K562 (cell line): ENCODE measurements around the gene PRMT2. TPM values are rescaled to one million over a fixed set of nuclear protein-coding genes. Genes with fewer than 3 reads are reported as not detected.
A peak's percentile ranks its signal among the peaks of the same experiment; 100 is the strongest.
"Not testable (repeated sequence)": the region's sequence is repeated elsewhere in the genome, so short reads cannot be mapped to it uniquely, and the experiment has no call there.

Source experiments
- ATAC-seq: fragments of 200-7000 bp; cut with Tn5 transposase; 3 replicates; pipeline ENCODE4 v1.9.1; 2020; ENCODE audit warnings: moderate library complexity
- BruUV-seq: library from RNA; stranded (reverse); fragments of 400-500 nt; replicated peaks from 2 replicates; lab custom pipeline; 2021; lab: Mats Ljungman, UMichigan
- CTCF ChIA-PET: fragments of 300-600 bp; formaldehyde crosslinking; extraction: SDS; loops from one replicate; lab custom pipeline; 2021; ENCODE audit warnings: low intra/inter-chr PET ratio; lab: Yijun Ruan, JAX
- POLR2A ChIA-PET: fragments of 300-600, 350-650 bp; sonication (Branson Sonifier 250); formaldehyde crosslinking; extraction: SDS; loops from one replicate; lab custom pipeline; 2021; ENCODE audit warnings: antibody characterized with exemption, inconsistent platforms; lab: Yijun Ruan, JAX
- DNase-seq, 4 experiments: peaks; one replicate each; pipeline versions ENCODE4 v3.0.0 to v3.0.0-alpha.2; 2011 to 2018; ENCODE audit warnings: low spot score in 3 of 4, mixed read lengths in 3 of 4; ENCODE audit errors: extremely low read depth in 1 of 4
- FAIRE-seq: peaks from 2 replicates; lab custom pipeline; 2011; peaks lifted over from hg19 to GRCh38; lab: Jason Lieb, UNC
- H2AFZ ChIP-seq: 2 replicates; pipeline ENCODE4 v1.6.0; 2011; ENCODE audit warnings: low read depth, low read length, control low read depth, inconsistent platforms
- H3K27ac ChIP-seq: fragments of 200-600 bp; 3 replicates; pipeline ENCODE4 v1.8.0; 2011; ENCODE audit warnings: low read depth, mild to moderate bottlenecking, control low read depth, inconsistent platforms, low read length, moderate library complexity, mixed read lengths; ENCODE audit errors: extremely low read depth
- H3K27me3 ChIP-seq, 2 experiments: fragments of 300-600 bp in 1 of 2; 2 replicates in 1 of 2; 3 replicates in 1 of 2; pipeline versions ENCODE4 v1.6.0 to v1.8.0; 2011; ENCODE audit warnings: inconsistent platforms in 2 of 2, low read length in 2 of 2, mild to moderate bottlenecking in 1 of 2, mixed read lengths in 1 of 2, moderate library complexity in 1 of 2; ENCODE audit not compliant: control insufficient read depth in 2 of 2, insufficient read depth in 2 of 2
- H3K36me3 ChIP-seq: fragments of 300-600 bp; 3 replicates; pipeline ENCODE4 v1.8.0; 2011; ENCODE audit warnings: mild to moderate bottlenecking, low read length, inconsistent platforms; ENCODE audit not compliant: control insufficient read depth, insufficient read depth
- H3K4me1 ChIP-seq, 2 experiments: fragments of 200-600 bp in 1 of 2; replicated peaks in 1 of 2; 2 replicates in 1 of 2; 3 replicates in 1 of 2; pipeline versions ENCODE4 v1.5.1 to v1.8.0; 2011; ENCODE audit warnings: inconsistent platforms in 2 of 2, low read length in 2 of 2, mild to moderate bottlenecking in 1 of 2, mixed read lengths in 1 of 2, moderate library complexity in 1 of 2; ENCODE audit not compliant: control insufficient read depth in 2 of 2, insufficient read depth in 2 of 2
- H3K4me2 ChIP-seq: 2 replicates; pipeline ENCODE4 v1.6.1; 2011; ENCODE audit warnings: low read length, control low read depth, inconsistent platforms, mixed read lengths; ENCODE audit not compliant: insufficient read depth
- H3K4me3 ChIP-seq: fragments of 200-600 bp; sonication (generic), shearing (Covaris generic); 2 replicates; pipeline ENCODE4 v1.5.1; 2016; ENCODE audit warnings: control low read depth, inconsistent platforms
- H3K79me2 ChIP-seq: fragments of 200-600 bp; 3 replicates; pipeline ENCODE4 v1.8.0; 2011; ENCODE audit warnings: low read length, inconsistent platforms; ENCODE audit not compliant: control insufficient read depth, insufficient read depth
- H3K9ac ChIP-seq, 2 experiments: 2 replicates each; pipeline versions ENCODE4 v1.6.0 to v1.6.1; 2011; ENCODE audit warnings: low read depth in 2 of 2, low read length in 2 of 2, control low read depth in 1 of 2, inconsistent platforms in 1 of 2, mild to moderate bottlenecking in 1 of 2, mixed read lengths in 1 of 2; ENCODE audit not compliant: insufficient read depth in 1 of 2
- H3K9me1 ChIP-seq: one replicate; pipeline ENCODE4 v1.6.0; 2011; ENCODE audit warnings: inconsistent platforms, mild to moderate bottlenecking, low read length, moderate library complexity; ENCODE audit not compliant: control insufficient read depth, insufficient read depth
- H3K9me3 ChIP-seq: replicated peaks from 2 replicates; pipeline ENCODE4 v1.5.1; 2011; ENCODE audit warnings: low read depth, low read length, inconsistent platforms; ENCODE audit not compliant: control insufficient read depth, insufficient read depth
- H4K20me1 ChIP-seq: replicated peaks from 2 replicates; pipeline ENCODE4 v1.6.1; 2011; ENCODE audit warnings: low read length, inconsistent platforms, mixed read lengths; ENCODE audit not compliant: control insufficient read depth, insufficient read depth
- BCOR ChIP-seq: fragments of 450-650 bp; IDR thresholded peaks from 2 replicates; pipeline ENCODE4 v1.6.1; 2016
- CEBPZ ChIP-seq: fragments of 150-350 bp; IDR thresholded peaks from 2 replicates; pipeline ENCODE4 v1.6.1; 2014; ENCODE audit warnings: low read depth, mild to moderate bottlenecking, low read length, borderline replicate concordance
- KDM1A ChIP-seq, 2 experiments: fragments of 450-650 bp; IDR thresholded peaks; 2 replicates each; pipeline ENCODE4 v1.6.1; 2016; ENCODE audit warnings: mild to moderate bottlenecking in 2 of 2
- MLLT1 ChIP-seq, 2 experiments: fragments of 450-650 bp; IDR thresholded peaks; 2 replicates each; pipeline ENCODE4 v1.6.1; 2016
- ZNF146 ChIP-seq: IDR thresholded peaks from one replicate; pipeline ENCODE4 v1.6.1; 2018; ENCODE audit warnings: missing compliant biosample characterization; ENCODE audit not compliant: unreplicated experiment
- ZNF280B ChIP-seq: fragments of 250-450 bp; sonication (Bioruptor Pico); IDR thresholded peaks from 2 replicates; pipeline ENCODE4 v1.5.1; 2021; ENCODE audit warnings: mild to moderate bottlenecking
- WGBS: fragments of 100-300 bp; shearing (Covaris generic); methylation state at CpG from one replicate; pipeline ENCODE4 v1.1.6; 2016; ENCODE audit warnings: low coverage, mixed read lengths; ENCODE audit not compliant: insufficient coverage; ENCODE audit errors: missing lambda C conversion rate; 5-methylcytosine and 5-hydroxymethylcytosine counted together
- in situ Hi-C: fragments of 300-500 bp; cut with MboI; formaldehyde crosslinking; loops from 4 replicates; pipeline ENCODE4 v1.15.0; 2018; ENCODE audit warnings: inconsistent platforms, mixed read lengths
- intact Hi-C: fragments of 100-400 bp; cut with micrococcal nuclease; formaldehyde crosslinking; loops from 2 replicates; pipeline ENCODE4 v1.14.2; 2022
- polyA plus RNA-seq, 8 experiments: library from polyadenylated mRNA; depleted of rRNA in 4 of 8; stranded (reverse) in 5 of 8; unstranded in 3 of 8; fragments of >200 nt; fragmentation: Nextera tagmentation in 2 of 8; fragmentation: Illumina TruSeq in 1 of 8; extraction: Ambion mirVana in 2 of 8; extraction: Trizol in 1 of 8; gene quantifications; 2 replicates each; pipeline versions ENCODE4 v1.2.1 to v1.2.3, GENCODE V29; 2011 to 2014; ENCODE audit warnings: inconsistent platforms in 1 of 8, missing spikeins in 1 of 8
- total RNA-seq, 7 experiments: library from RNA; depleted of rRNA in 6 of 7; stranded (reverse); fragments of >200 nt in 6 of 7; fragmentation: Illumina TruSeq in 2 of 7; extraction: Trizol in 2 of 7; gene quantifications; 2 replicates each; pipeline versions ENCODE4 v1.2.1 to v1.2.3, GENCODE V29; 2011 to 2021; ENCODE audit warnings: low replicate concordance in 1 of 7

Gene PRMT2
- total and polyA plus RNA-seq, 9 of the 15 experiments (the other 6 are each of a cell fraction or from before 2014, with no cell fraction given) = 37.2 to 85.7 (median 59.3) TPM

GRCh38 chr21:46630915-46631314 lies 4.6 kb upstream of the PRMT2 start:
- H3K79me2 ChIP-seq, FAIRE-seq, H3K4me1 ChIP-seq, BruUV-seq, H4K20me1 ChIP-seq, H3K9ac ChIP-seq, H3K4me3 ChIP-seq, in situ Hi-C loops, POLR2A ChIA-PET, CTCF ChIA-PET, DNase-seq, H3K9me3 ChIP-seq, H3K4me2 ChIP-seq, H3K36me3 ChIP-seq, H3K9me1 ChIP-seq, intact Hi-C loops, H3K27me3 ChIP-seq, H3K27ac ChIP-seq, H2AFZ ChIP-seq, ATAC-seq: not testable (repeated sequence)
- 4% methylated on average over 2 of the region's 2 CpGs for WGBS
- 0 out of 2 replicates have a peak, but pooled peaks have one; percentile 20 for TF ChIP-seq BCOR
- peak in 1 of 2 experiments; percentile 41; a peak in 1 of 4 replicates for TF ChIP-seq KDM1A (IDR thresholded peaks at IDR 0.05)
- peak; percentile 81 for TF ChIP-seq ZNF146 (CRISPR knock-in tag)

- Histone ChIP-seq H3K79me2 (peaks cover 28% of the 10 kb centered on the region), H3K9me1 (no peaks in the 10 kb centered on the region), H3K4me2 (no peak overlapping the region), H3K27me3 (0 out of 5 replicates have a peak, but pooled peaks cover 0 to 4% of the 10 kb centered on the region in 2 experiments), H3K4me3 (no peak overlapping the region), H4K20me1 (no peaks in the 10 kb centered on the region), H3K4me1 (peaks cover 14 to 25% of the 10 kb centered on the region in 2 experiments; a peak in 4 of 5 replicates), H3K36me3 (peaks cover 10% of the 10 kb centered on the region; the same call in 2 of the 3 replicates), H3K27ac (no peak overlapping the region), H3K9me3 (no peaks in the 10 kb centered on the region), H3K9ac (no peak overlapping the region), H2AFZ (peak overlapping the region; percentile 96)
- in situ Hi-C loops (no loop called here), intact Hi-C loops (no loop called here)
- FAIRE-seq (no peak), ATAC-seq (no peak), DNase-seq (no peak)
- ChIA-PET POLR2A (interaction anchor here (2.4 kb wide), 1 partner anchor 13 kb away, joined by 17 read pairs; no protein-coding TSS in a partner anchor), CTCF (no interaction called here)
- BruUV-seq = no TSS peak
- 92% methylated on average over 5 of the region's 5 CpGs for WGBS
- TF ChIP-seq ZNF280B (CRISPR knock-in tag) (no peak), CEBPZ (no peak), MLLT1 (IDR thresholded peaks at IDR 0.05) (no peak)
These were observed 1.9 kb upstream of the PRMT2 start for GRCh38 chr21:46633566-46633965.
